Endothelial cell (in vitro differentiated cells): ENCODE results near the gene PLPPR2. TPM values are rescaled to one million over a fixed set of nuclear protein-coding genes. Genes with fewer than 3 reads are reported as not detected.

ENCODE experiments used
- DNase-seq: peaks from one replicate; pipeline ENCODE4 v3.0.0; 2021; ENCODE audit warnings: low spot score
- H3K27ac Mint-ChIP-seq: one replicate; pipeline ENCODE4 v1.8.0; 2021; ENCODE audit warnings: mixed read lengths, inconsistent platforms; ENCODE audit not compliant: unreplicated experiment
- H3K27me3 Mint-ChIP-seq: one replicate; pipeline ENCODE4 v1.8.0; 2021; ENCODE audit warnings: mild to moderate bottlenecking, moderate library complexity, mixed read lengths, inconsistent platforms; ENCODE audit not compliant: unreplicated experiment
- H3K36me3 Mint-ChIP-seq: one replicate; pipeline ENCODE4 v1.8.0; 2021; ENCODE audit warnings: mild to moderate bottlenecking, low read depth, mixed read lengths, inconsistent platforms; ENCODE audit not compliant: unreplicated experiment
- H3K4me1 Mint-ChIP-seq: one replicate; pipeline ENCODE4 v1.8.0; 2021; ENCODE audit warnings: mild to moderate bottlenecking, mixed read lengths, inconsistent platforms; ENCODE audit not compliant: unreplicated experiment
- H3K4me3 Mint-ChIP-seq: one replicate; pipeline ENCODE4 v1.8.0; 2021; ENCODE audit warnings: mild to moderate bottlenecking, mixed read lengths, inconsistent platforms; ENCODE audit not compliant: unreplicated experiment
- H3K9me3 Mint-ChIP-seq: one replicate; pipeline ENCODE4 v1.8.0; 2021; ENCODE audit warnings: mixed read lengths, inconsistent platforms; ENCODE audit not compliant: unreplicated experiment
- total RNA-seq: library from RNA; stranded (reverse); fragmentation: NEBNext Ultra II Directional; extraction: Animal tissue kit (Norgen Biotek cat#: 25700); gene quantifications from one replicate; pipeline ENCODE4 v1.2.1, GENCODE V29; 2021; ENCODE audit not compliant: unreplicated experiment
- TF ChIP-seq, protein P1 (sequence below): fragments of 200-600 bp; sonication (generic); IDR thresholded peaks from one replicate; pipeline ENCODE4 v1.5.0; 2021; ENCODE audit warnings: antibody characterized with exemption; ENCODE audit not compliant: unreplicated experiment

PLPPR2 gene
- total RNA-seq, 1 donor from 2014 or later, result 13.7 TPM

DNA sequence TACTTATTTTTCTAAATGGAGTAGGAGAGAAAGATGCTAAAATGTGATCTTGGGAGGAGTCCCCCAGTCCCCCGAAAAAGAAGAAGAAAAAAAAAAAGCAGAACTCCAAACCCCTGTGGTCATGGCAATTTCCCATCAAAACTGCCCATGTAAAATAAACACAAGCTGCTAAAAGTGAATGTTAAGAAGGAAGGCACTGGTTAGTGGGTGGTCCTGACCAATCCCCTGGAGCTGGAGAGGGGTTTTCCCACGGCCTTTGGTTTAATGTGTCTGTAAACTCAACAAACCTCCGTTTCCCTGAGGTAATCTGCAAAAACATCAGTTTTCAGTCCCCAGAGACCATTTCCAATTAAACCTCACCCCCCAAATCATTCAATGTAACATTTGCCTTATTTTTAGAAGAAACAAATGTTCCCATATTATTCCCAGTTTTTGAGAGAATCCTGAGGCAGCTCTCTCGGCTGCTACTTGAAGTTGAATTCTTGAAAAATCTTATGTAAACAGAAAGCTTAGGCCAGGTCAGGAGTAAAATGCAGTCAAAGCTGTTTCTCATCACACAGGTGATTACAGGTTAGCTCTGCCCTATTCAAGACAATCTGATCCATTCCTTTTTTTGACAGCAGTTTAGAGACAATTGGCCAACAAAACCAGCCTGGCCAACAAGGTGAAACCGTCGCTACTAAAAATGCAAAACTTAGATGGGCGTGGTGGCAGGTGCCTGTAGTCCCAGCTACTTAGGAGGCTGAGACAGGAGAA lies 32.8 kb upstream of the PLPPR2 start:
- DNase-seq, result no peak
- Mint-ChIP-seq H3K27ac (no peak overlapping the region), H3K4me1 (peaks cover 26% of the 10 kb centered on the region), H3K4me3 (no peak overlapping the region), H3K9me3 (no peaks in the 10 kb centered on the region), H3K36me3 (peaks cover 5% of the 10 kb centered on the region), H3K27me3 (peaks cover 9% of the 10 kb centered on the region)
- TF ChIP-seq, protein P1, sequence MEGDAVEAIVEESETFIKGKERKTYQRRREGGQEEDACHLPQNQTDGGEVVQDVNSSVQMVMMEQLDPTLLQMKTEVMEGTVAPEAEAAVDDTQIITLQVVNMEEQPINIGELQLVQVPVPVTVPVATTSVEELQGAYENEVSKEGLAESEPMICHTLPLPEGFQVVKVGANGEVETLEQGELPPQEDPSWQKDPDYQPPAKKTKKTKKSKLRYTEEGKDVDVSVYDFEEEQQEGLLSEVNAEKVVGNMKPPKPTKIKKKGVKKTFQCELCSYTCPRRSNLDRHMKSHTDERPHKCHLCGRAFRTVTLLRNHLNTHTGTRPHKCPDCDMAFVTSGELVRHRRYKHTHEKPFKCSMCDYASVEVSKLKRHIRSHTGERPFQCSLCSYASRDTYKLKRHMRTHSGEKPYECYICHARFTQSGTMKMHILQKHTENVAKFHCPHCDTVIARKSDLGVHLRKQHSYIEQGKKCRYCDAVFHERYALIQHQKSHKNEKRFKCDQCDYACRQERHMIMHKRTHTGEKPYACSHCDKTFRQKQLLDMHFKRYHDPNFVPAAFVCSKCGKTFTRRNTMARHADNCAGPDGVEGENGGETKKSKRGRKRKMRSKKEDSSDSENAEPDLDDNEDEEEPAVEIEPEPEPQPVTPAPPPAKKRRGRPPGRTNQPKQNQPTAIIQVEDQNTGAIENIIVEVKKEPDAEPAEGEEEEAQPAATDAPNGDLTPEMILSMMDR, result no peak

DNA sequence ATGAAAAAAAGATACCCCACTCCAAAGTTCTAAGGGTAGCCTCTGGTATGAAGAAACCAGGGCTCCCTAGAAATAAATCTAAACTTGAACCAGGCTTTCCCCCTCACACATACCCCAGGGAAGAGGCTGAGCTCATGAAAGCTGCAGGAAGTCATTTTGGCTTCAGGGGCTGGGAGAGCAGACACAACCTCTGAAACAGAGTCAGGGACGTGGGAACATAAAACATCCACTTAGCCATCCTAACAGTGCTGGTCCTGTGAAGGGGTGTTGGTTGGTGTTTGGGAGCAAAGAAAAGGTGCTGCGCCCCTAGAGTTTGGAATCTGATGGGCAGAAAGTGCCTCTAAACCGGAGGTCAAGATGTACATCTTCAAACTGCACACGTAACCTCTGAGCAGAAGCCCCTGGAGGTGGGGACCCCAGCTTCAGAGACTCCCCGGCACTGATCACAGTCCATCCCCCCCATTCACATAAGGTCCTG lies 31.6 kb upstream of the PLPPR2 start:
- H3K4me3 Mint-ChIP-seq, result no peak overlapping the region
- peaks cover 26% of the 10 kb centered on the region for H3K4me1 Mint-ChIP-seq
- peaks cover 9% of the 10 kb centered on the region for H3K27me3 Mint-ChIP-seq
- no peak for DNase-seq
- TF ChIP-seq, protein P1, result no peak
- H3K36me3 Mint-ChIP-seq, result peaks cover 5% of the 10 kb centered on the region
- no peaks in the 10 kb centered on the region for H3K9me3 Mint-ChIP-seq
- peak overlapping the region; percentile 67 for H3K27ac Mint-ChIP-seq

DNA sequence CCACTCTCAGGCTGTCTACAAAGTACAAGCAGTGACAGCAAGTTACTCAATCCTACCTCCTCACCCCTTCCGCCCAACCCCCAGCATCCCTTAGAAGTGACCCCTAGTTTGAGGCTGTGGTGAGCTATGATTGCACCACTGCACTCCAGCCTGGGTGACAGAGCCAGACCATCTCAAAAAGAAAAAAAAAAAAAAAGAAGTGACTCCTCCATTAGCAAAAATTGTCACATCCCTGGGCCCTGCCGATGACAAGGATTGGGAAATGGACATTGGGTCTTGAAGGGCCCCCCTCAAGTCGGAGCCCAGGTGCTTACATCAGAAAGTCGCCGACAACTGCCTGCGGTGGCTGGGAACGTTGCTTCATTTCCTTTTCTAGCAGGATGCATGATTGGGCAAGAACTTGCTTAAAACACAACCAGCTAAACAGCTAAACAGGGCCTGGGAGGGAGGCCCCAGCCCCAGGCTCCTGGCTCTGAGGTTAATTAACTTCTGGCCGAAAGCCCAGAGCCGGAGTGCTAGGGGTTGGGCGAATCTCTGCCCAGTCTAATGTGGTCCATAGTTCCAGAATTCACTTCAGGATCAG lies 31.1 kb upstream of the PLPPR2 start:
- Mint-ChIP-seq H3K27ac (peak overlapping the region; percentile 67), H3K4me3 (peak overlapping the region; percentile 47), H3K27me3 (peaks cover 5% of the 10 kb centered on the region), H3K4me1 (peaks cover 26% of the 10 kb centered on the region), H3K36me3 (peaks cover 5% of the 10 kb centered on the region), H3K9me3 (no peaks in the 10 kb centered on the region)
- TF ChIP-seq, protein P1, result no peak
- no peak for DNase-seq

DNA sequence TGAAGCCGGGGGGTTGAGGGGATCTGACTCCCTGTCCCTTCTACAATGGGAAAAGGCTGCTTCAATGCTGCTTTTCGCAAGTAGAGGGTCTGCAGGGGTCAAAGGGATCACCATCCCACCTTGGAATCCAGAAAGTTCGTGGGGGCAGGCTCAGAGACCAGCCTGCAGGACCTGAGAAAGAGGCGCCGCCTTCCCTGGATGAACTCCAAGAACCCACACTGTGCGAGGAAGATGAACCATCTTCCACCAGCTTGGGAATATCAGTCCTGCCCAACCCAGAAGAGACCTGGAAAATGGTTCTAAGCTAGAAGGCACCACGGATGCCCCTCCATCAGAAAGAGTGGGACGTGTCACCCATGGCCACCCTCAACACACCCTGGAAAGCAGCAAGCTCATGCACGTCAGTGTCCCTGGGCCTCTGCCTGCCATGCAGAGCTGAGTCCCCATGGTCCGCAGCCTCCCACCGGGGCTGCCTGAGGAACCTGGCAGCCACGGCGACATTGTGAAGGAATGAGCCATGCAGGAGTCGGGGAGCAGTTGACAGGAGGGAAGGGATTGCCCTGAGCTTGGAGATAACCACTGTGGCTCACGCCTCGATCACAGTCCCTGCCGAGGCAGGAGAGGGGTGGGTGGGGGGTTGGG lies 30.4 kb upstream of the PLPPR2 start:
- Mint-ChIP-seq H3K9me3 (no peaks in the 10 kb centered on the region), H3K27ac (no peak overlapping the region), H3K4me1 (peaks cover 26% of the 10 kb centered on the region), H3K4me3 (peak overlapping the region; percentile 47), H3K27me3 (peaks cover 2% of the 10 kb centered on the region), H3K36me3 (peaks cover 5% of the 10 kb centered on the region)
- TF ChIP-seq, protein P1, result no peak
- DNase-seq, result no peak

DNA sequence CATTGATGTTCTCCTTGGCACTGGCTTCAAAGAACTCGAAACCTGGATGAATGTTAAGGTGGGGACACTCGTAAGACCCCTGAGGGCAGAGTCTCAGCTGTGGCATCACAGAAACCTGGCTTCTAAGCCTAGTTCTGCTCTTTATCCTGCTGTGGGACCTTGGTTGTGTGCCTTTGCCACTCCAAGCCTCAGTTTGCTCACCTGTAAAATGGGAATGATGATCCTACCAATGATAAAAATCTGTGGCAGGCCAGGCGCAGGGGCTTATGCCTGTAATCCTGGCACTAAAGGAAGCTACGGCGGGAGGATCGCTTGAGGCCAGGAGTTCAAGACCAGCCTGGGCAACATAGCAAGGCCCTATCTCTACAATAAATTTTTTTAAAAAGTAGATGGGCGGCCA lies 29.7 kb upstream of the PLPPR2 start:
- Mint-ChIP-seq H3K4me3 (no peak overlapping the region), H3K27ac (no peak overlapping the region), H3K27me3 (peaks cover 2% of the 10 kb centered on the region), H3K4me1 (peaks cover 24% of the 10 kb centered on the region), H3K9me3 (no peaks in the 10 kb centered on the region), H3K36me3 (peaks cover 5% of the 10 kb centered on the region)
- no peak for DNase-seq
- TF ChIP-seq, protein P1, result no peak
